ENCODE measurements around the gene MCUB. TPM values are rescaled to one million over a fixed set of nuclear protein-coding genes. Genes with fewer than 3 reads are reported as not detected.

The MCUB gene
- polyA plus RNA-seq, 2 of the 4 experiments (the other 2 are of a cell fraction) = 14.6 to 21.9 TPM

GRCh38 chr4:109708435-109708834 lies 148.4 kb downstream of the MCUB start:
- DNase-seq (ENCODE audit: low read depth in 1 of 2, low spot score in 1 of 2) = no peak
- WGBS (ENCODE audit: missing lambda C conversion rate) = 77% methylated on average over 2 of the region's 2 CpGs
- H3K9me3 ChIP-seq = no peaks in the 10 kb centered on the region
- no peak overlapping the region for H3K4me2 ChIP-seq
- H3K4me3 ChIP-seq = no peak overlapping the region
- no peak for TF ChIP-seq BHLHE40 (IDR thresholded peaks at IDR 0.05; ENCODE audit: low read depth, low read length)
- peaks cover 9% of the 10 kb centered on the region for H3K4me1 ChIP-seq
- ChIA-PET POLR2A (no interaction called here), CTCF (no interaction called here)
- ATAC-seq = no peak
- FAIRE-seq = no peak
- H3K27ac ChIP-seq = no peak overlapping the region

- FAIRE-seq = no peak
- no peak for DNase-seq (ENCODE audit: low read depth in 1 of 2, low spot score in 1 of 2)
- no peak overlapping the region for H3K4me3 ChIP-seq
- WGBS (ENCODE audit: missing lambda C conversion rate) = 100% methylated on average over 1 of the region's 1 CpG
- H3K4me1 ChIP-seq = peaks cover 5% of the 10 kb centered on the region
- CTCF ChIA-PET = no interaction called here
- H3K9me3 ChIP-seq = no peaks in the 10 kb centered on the region
- H3K27ac ChIP-seq = no peak overlapping the region
- H3K4me2 ChIP-seq = no peak overlapping the region
- POLR2A ChIA-PET = no interaction called here
- no peak for ATAC-seq
- no peak for TF ChIP-seq CTCF (IDR thresholded peaks at IDR 0.05)
- TF ChIP-seq CHD2 (IDR thresholded peaks at IDR 0.05; ENCODE audit: low read length, partially characterized antibody) = no peak
- no peak for TF ChIP-seq HOXB5 (CRISPR knock-in tag; IDR thresholded peaks at IDR 0.05)
- no peak for TF ChIP-seq FOXS1 (CRISPR knock-in tag; IDR thresholded peaks at IDR 0.05)
- no peak for TF ChIP-seq MAFK (IDR thresholded peaks at IDR 0.05; ENCODE audit: partially characterized antibody)
- no peak for TF ChIP-seq CBX8 (IDR thresholded peaks at IDR 0.05)
- no peak for TF ChIP-seq CHD4 (IDR thresholded peaks at IDR 0.05; ENCODE audit: borderline replicate concordance)
- no peak for TF ChIP-seq TFCP2L1 (CRISPR knock-in tag; IDR thresholded peaks at IDR 0.05)
- TF ChIP-seq TP53 (CRISPR knock-in tag; IDR thresholded peaks at IDR 0.05) = no peak
- TF ChIP-seq RNF2 (IDR thresholded peaks at IDR 0.05; ENCODE audit: borderline replicate concordance, low read depth) = no peak
- no peak for TF ChIP-seq RFX5 (IDR thresholded peaks at IDR 0.05)
- TF ChIP-seq RAD21 (conservative IDR thresholded peaks at IDR 0.05 in 1 of 2, IDR thresholded peaks at IDR 0.05 in 1 of 2) = no peak
- TF ChIP-seq POLR2A (IDR thresholded peaks at IDR 0.05; ENCODE audit: low read length) = no peak
- TF ChIP-seq CEBPB (IDR thresholded peaks at IDR 0.05) = no peak
- TF ChIP-seq NR3C1 (IDR thresholded peaks at IDR 0.05) = no peak
- TF ChIP-seq BHLHE40 (IDR thresholded peaks at IDR 0.05; ENCODE audit: low read depth, low read length) = no peak
- no peak for TF ChIP-seq ESRRA (IDR thresholded peaks at IDR 0.05; ENCODE audit: borderline replicate concordance, low read length)
- no peak for TF ChIP-seq FOSB (CRISPR knock-in tag; IDR thresholded peaks at IDR 0.05)
- TF ChIP-seq EHF (CRISPR knock-in tag; IDR thresholded peaks at IDR 0.05) = no peak
- no peak for TF ChIP-seq ZFP36 (IDR thresholded peaks at IDR 0.05; ENCODE audit: borderline replicate concordance, partially characterized antibody)
These were observed 148.9 kb downstream of the MCUB start for GRCh38 chr4:109708990-109709389.

GRCh38 chr4:109713500-109713899 lies 153.5 kb downstream of the MCUB start:
- Histone ChIP-seq H3K4me2 (no peak overlapping the region), H3K4me1 (no peaks in the 10 kb centered on the region), H3K4me3 (no peak overlapping the region), H3K9me3 (no peaks in the 10 kb centered on the region), H3K27ac (no peak overlapping the region)
- no peak for ATAC-seq
- POLR2A ChIA-PET = no interaction called here
- DNase-seq (ENCODE audit: low read depth in 1 of 2, low spot score in 1 of 2) = no peak
- CTCF ChIA-PET = no interaction called here
- TF ChIP-seq KDM5A (IDR thresholded peaks at IDR 0.05) = no peak
- TF ChIP-seq NR3C1 (IDR thresholded peaks at IDR 0.05) = no peak
- WGBS (ENCODE audit: missing lambda C conversion rate) = 64% methylated on average over 3 of the region's 3 CpGs
- no peak for FAIRE-seq

GRCh38 chr4:109718759-109719158 lies 158.7 kb downstream of the MCUB start:
- Histone ChIP-seq H3K27ac (no peak overlapping the region), H3K4me2 (no peak overlapping the region), H3K4me3 (no peak overlapping the region), H3K4me1 (no peaks in the 10 kb centered on the region), H3K9me3 (no peaks in the 10 kb centered on the region)
- ChIA-PET CTCF (no interaction called here), POLR2A (no interaction called here)
- no peak for TF ChIP-seq KDM1A (IDR thresholded peaks at IDR 0.05; ENCODE audit: low read depth)
- no peak for TF ChIP-seq E2F6 (IDR thresholded peaks at IDR 0.05; ENCODE audit: borderline replicate concordance, low read depth)
- no peak for TF ChIP-seq ESRRA (IDR thresholded peaks at IDR 0.05; ENCODE audit: borderline replicate concordance, low read length)
- no peak for TF ChIP-seq CEBPB (IDR thresholded peaks at IDR 0.05)
- no peak for TF ChIP-seq CBX2 (IDR thresholded peaks at IDR 0.05; ENCODE audit: borderline replicate concordance, low read depth)
- TF ChIP-seq ZC3H11A (IDR thresholded peaks at IDR 0.05) = no peak
- no peak for TF ChIP-seq PHF8 (IDR thresholded peaks at IDR 0.05; ENCODE audit: borderline replicate concordance, low read depth)
- TF ChIP-seq HES2 (IDR thresholded peaks at IDR 0.05) = no peak
- no peak for TF ChIP-seq NFE2L2 (conservative IDR thresholded peaks at IDR 0.05; ENCODE audit: low read length)
- TF ChIP-seq NPAS2 (CRISPR knock-in tag; IDR thresholded peaks at IDR 0.05; ENCODE audit: borderline replicate concordance) = no peak
- ATAC-seq (no peak), FAIRE-seq (no peak), DNase-seq (ENCODE audit: low read depth in 1 of 2, low spot score in 1 of 2) (no peak)
- WGBS (ENCODE audit: missing lambda C conversion rate) = 93% methylated on average over 1 of the region's 1 CpG

Measured in A549 (cell line).